T-cell (primary cell): ENCODE data around the gene C5orf34. TPM values are rescaled to one million over a fixed set of nuclear protein-coding genes. Genes with fewer than 3 reads are reported as not detected.
"Not testable (repeated sequence)": the region's sequence is repeated elsewhere in the genome, so short reads cannot be mapped to it uniquely, and the experiment has no call there.

Source experiments
- ATAC-seq, 4 experiments: fragments of 200-7000 bp in 3 of 4; fragments of 150-1000 bp in 1 of 4; cut with Tn5 transposase; replicated peaks in 1 of 4; 1 replicate in 3 of 4; 2 replicates in 1 of 4; pipeline ENCODE4 v1.10.0; 2021; ENCODE audit warnings: moderate library complexity in 3 of 4, mild to moderate bottlenecking in 2 of 4, moderate number of reproducible peaks in 1 of 4
- CTCF ChIA-PET, 2 donors: fragments of 300-600 bp; sonication (Branson Sonifier 250); formaldehyde crosslinking; loops; one replicate each; lab custom pipeline; 2022; ENCODE audit warnings: antibody characterized with exemption in 2 of 2; lab: Charles Lee
- POLR2A ChIA-PET, 2 donors: fragments of 300-600 bp; sonication (Branson Sonifier 250); formaldehyde crosslinking; loops; one replicate each; lab custom pipeline; 2022; ENCODE audit warnings: antibody characterized with exemption in 2 of 2; lab: Charles Lee
- DNase-seq, 35 experiments: peaks; one replicate each; pipeline versions ENCODE4 v3.0.0 to v3.0.0-alpha.2; 2013 to 2023
- H3K27ac ChIP-seq: one replicate; pipeline ENCODE4 v1.5.1; 2013; ENCODE audit warnings: low read length
- H3K27me3 ChIP-seq, 2 experiments: replicated peaks in 1 of 2; 1 replicate in 1 of 2; 2 replicates in 1 of 2; pipeline versions ENCODE4 v1.6.1 to v1.7.0; 2013; ENCODE audit warnings: low read length in 1 of 2, mixed read lengths in 1 of 2; ENCODE audit not compliant: control insufficient read depth in 2 of 2, insufficient read depth in 2 of 2; ENCODE audit errors: extremely low read depth in 1 of 2
- H3K36me3 ChIP-seq, 2 donors: 1 replicate in 1 of 2; 2 replicates in 1 of 2; pipeline versions ENCODE4 v1.6.1 to v1.7.0; 2013; ENCODE audit warnings: low read length in 1 of 2; ENCODE audit not compliant: control insufficient read depth in 2 of 2, insufficient read depth in 1 of 2; ENCODE audit errors: extremely low read depth in 1 of 2
- H3K4me1 ChIP-seq, 2 experiments: 1 replicate in 1 of 2; 2 replicates in 1 of 2; pipeline versions ENCODE4 v1.6.1 to v1.7.0; 2013; ENCODE audit warnings: low read length in 2 of 2, mixed read lengths in 1 of 2; ENCODE audit not compliant: insufficient read depth in 2 of 2, control insufficient read depth in 1 of 2; ENCODE audit errors: extremely low read depth in 1 of 2
- H3K4me3 ChIP-seq, 2 donors: 1 replicate in 1 of 2; 2 replicates in 1 of 2; pipeline versions ENCODE4 v1.5.1 to v1.7.0; 2013; ENCODE audit warnings: mild to moderate bottlenecking in 2 of 2, low read length in 1 of 2, moderate library complexity in 1 of 2; ENCODE audit not compliant: control insufficient read depth in 1 of 2; ENCODE audit errors: extremely low read depth in 1 of 2
- H3K9me3 ChIP-seq: 2 replicates; pipeline ENCODE4 v1.7.0; 2013
- H3K27ac Mint-ChIP-seq, 2 donors: one replicate each; pipeline ENCODE4 v1.8.0; 2020 to 2021; ENCODE audit warnings: mild to moderate bottlenecking in 2 of 2, mixed read lengths in 2 of 2
- H3K27me3 Mint-ChIP-seq, 2 donors: one replicate each; pipeline ENCODE4 v1.8.0; 2021 to 2022; ENCODE audit warnings: mixed read lengths in 2 of 2
- H3K36me3 Mint-ChIP-seq: one replicate; pipeline ENCODE4 v1.8.0; 2021; ENCODE audit warnings: mixed read lengths
- H3K4me1 Mint-ChIP-seq, 3 donors: one replicate each; pipeline ENCODE4 v1.8.0; 2020 to 2022; ENCODE audit warnings: mixed read lengths in 3 of 3, mild to moderate bottlenecking in 1 of 3
- H3K4me3 Mint-ChIP-seq, 3 donors: one replicate each; pipeline ENCODE4 v1.8.0; 2020 to 2022; ENCODE audit warnings: mild to moderate bottlenecking in 3 of 3, mixed read lengths in 3 of 3, moderate library complexity in 3 of 3
- H3K9me3 Mint-ChIP-seq, 3 donors: one replicate each; pipeline ENCODE4 v1.8.0; 2020 to 2022; ENCODE audit warnings: mixed read lengths in 3 of 3
- WGBS: methylation state at CpG from one replicate; pipeline ENCODE4 v1.1.5; 2013; ENCODE audit warnings: missing lambda C conversion rate; ENCODE audit not compliant: insufficient coverage; 5-methylcytosine and 5-hydroxymethylcytosine counted together
- total RNA-seq, 35 experiments: library from RNA in 6 of 35; stranded (reverse) in 6 of 35; fragments of 120-200 nt in 1 of 35; gene quantifications; one replicate each; pipeline versions ENCODE4 v1.2.1 to v1.2.4 and lab custom pipeline; 2013 to 2026

C5orf34 gene
- total RNA-seq, 5 donors from 2014 or later (not counting 1 experiment from before 2014, with no cell fraction given): 1.0 to 4.2 (median 2.8) TPM

- Histone ChIP-seq H3K27ac (peak overlapping the region; percentile 85), H3K36me3 (no peaks in the 10 kb centered on the region), H3K9me3 (no peaks in the 10 kb centered on the region), H3K27me3 (no peaks in the 10 kb centered on the region), H3K4me1 (peaks cover 2 to 17% of the 10 kb centered on the region in 2 experiments), H3K4me3 (peak overlapping the region; percentile 70 to 99)
- POLR2A ChIA-PET: interaction anchor here (0.6 to 1.8 kb wide), 6 partner anchors 11 to 409 kb away, joined by 3 to 8 read pairs (median 4); partner anchors contain the start of genes TMEM267 (in 2 of the 2) and HMGCS1 (in 1 of the 2)
- no peaks in the 10 kb centered on the region for H3K36me3 Mint-ChIP-seq
- peak overlapping the region; percentile 92 to 94 (median 93) for H3K4me3 Mint-ChIP-seq
- H3K27ac Mint-ChIP-seq: peak overlapping the region; percentile 93 to 97
- peaks cover 34% of the 10 kb centered on the region in 3 donors for H3K4me1 Mint-ChIP-seq
- H3K27me3 Mint-ChIP-seq: no peaks in the 10 kb centered on the region
- DNase-seq: peak in 1 of 35 experiments; percentile 6
- peak in 1 of 4 experiments; percentile 35 for ATAC-seq
- no peaks in the 10 kb centered on the region for H3K9me3 Mint-ChIP-seq
- 2% methylated on average over 5 of the region's 6 CpGs for WGBS
- CTCF ChIA-PET: interaction anchor here (0.6 to 2.2 kb wide), 7 partner anchors 25 to 435 kb away, joined by 3 to 19 read pairs (median 3); partner anchors contain the start of gene TMEM267 (in 2 of the 2)
Observed at GRCh38 chr5:43514471-43514815, 505 bp downstream of the C5orf34 start.

- WGBS: no CpG with 5 or more reads among the region's 4 CpGs
- Histone ChIP-seq H3K9me3 (no peaks in the 10 kb centered on the region), H3K27ac (peak overlapping the region; percentile 85), H3K36me3 (no peaks in the 10 kb centered on the region), H3K4me1 (peaks cover 2 to 17% of the 10 kb centered on the region in 2 experiments), H3K4me3 (peak overlapping the region in 1 of 2 donors; percentile 99), H3K27me3 (no peaks in the 10 kb centered on the region)
- Mint-ChIP-seq H3K27ac (peak overlapping the region; percentile 93 to 97), H3K4me3 (peak overlapping the region; percentile 92 to 94 (median 93)), H3K9me3 (no peaks in the 10 kb centered on the region), H3K4me1 (peaks cover 34% of the 10 kb centered on the region in 3 donors), H3K27me3 (no peaks in the 10 kb centered on the region), H3K36me3 (no peaks in the 10 kb centered on the region)
- CTCF ChIA-PET: interaction anchor here in 1 of 2 donors (0.6 to 2.2 kb wide), 5 partner anchors 24 to 434 kb away, joined by 3 to 19 read pairs (median 4); partner anchors contain the start of gene TMEM267
- DNase-seq (no peak), ATAC-seq (no peak)
- POLR2A ChIA-PET: interaction anchor here (0.6 to 1.8 kb wide), 3 partner anchors 12 to 409 kb away, joined by 3 to 4 read pairs (median 4); partner anchors contain the start of gene TMEM267 (in 1 of the 2)
Observed at GRCh38 chr5:43514025-43514424, 923 bp downstream of the C5orf34 start.

GRCh38 chr5:43511062-43511461 is 3.9 kb downstream of the C5orf34 start:
- 90% methylated on average over 6 of the region's 36 CpGs for WGBS
- CTCF ChIA-PET, H3K27me3 Mint-ChIP-seq, ATAC-seq, H3K9me3 Mint-ChIP-seq, H3K27ac Mint-ChIP-seq, H3K27ac ChIP-seq, H3K4me3 ChIP-seq, H3K27me3 ChIP-seq, DNase-seq, H3K36me3 Mint-ChIP-seq, H3K9me3 ChIP-seq, H3K4me3 Mint-ChIP-seq, H3K36me3 ChIP-seq: not testable (repeated sequence)
- POLR2A ChIA-PET: interaction anchor here in 1 of 2 donors (0.7 kb wide), 1 partner anchor 30 kb away, joined by 3 read pairs; no protein-coding TSS in a partner anchor
- peaks cover 30 to 34% (median 34%) of the 10 kb centered on the region in 3 donors for H3K4me1 Mint-ChIP-seq
- peaks cover 2 to 17% of the 10 kb centered on the region in 2 experiments for H3K4me1 ChIP-seq

- no peaks in the 10 kb centered on the region for H3K4me1 ChIP-seq
- H3K27me3 Mint-ChIP-seq: no peaks in the 10 kb centered on the region
- no peak overlapping the region for H3K27ac Mint-ChIP-seq
- 100% methylated on average over 1 of the region's 2 CpGs for WGBS
- no peak overlapping the region for H3K4me3 ChIP-seq
- peaks cover 28% of the 10 kb centered on the region for H3K36me3 Mint-ChIP-seq
- H3K9me3 ChIP-seq: no peaks in the 10 kb centered on the region
- ChIA-PET CTCF (interaction anchor here in 1 of 2 donors (0.9 kb wide), 2 partner anchors 14 to 30 kb away, joined by 3 read pairs; partner anchors contain the start of gene TMEM267), POLR2A (interaction anchor here in 1 of 2 donors (0.5 kb wide), 1 partner anchor 159 kb away, joined by 3 read pairs; no protein-coding TSS in a partner anchor)
- H3K36me3 ChIP-seq: peaks cover 0 to 4% of the 10 kb centered on the region in 2 donors
- H3K9me3 Mint-ChIP-seq: no peaks in the 10 kb centered on the region
- ATAC-seq (no peak), DNase-seq (no peak)
- no peaks in the 10 kb centered on the region for H3K4me1 Mint-ChIP-seq
- H3K27me3 ChIP-seq: no peaks in the 10 kb centered on the region
- no peak overlapping the region for H3K4me3 Mint-ChIP-seq
- H3K27ac ChIP-seq: no peak overlapping the region
Observed at GRCh38 chr5:43498581-43498980, 16.4 kb downstream of the C5orf34 start.

DNA sequence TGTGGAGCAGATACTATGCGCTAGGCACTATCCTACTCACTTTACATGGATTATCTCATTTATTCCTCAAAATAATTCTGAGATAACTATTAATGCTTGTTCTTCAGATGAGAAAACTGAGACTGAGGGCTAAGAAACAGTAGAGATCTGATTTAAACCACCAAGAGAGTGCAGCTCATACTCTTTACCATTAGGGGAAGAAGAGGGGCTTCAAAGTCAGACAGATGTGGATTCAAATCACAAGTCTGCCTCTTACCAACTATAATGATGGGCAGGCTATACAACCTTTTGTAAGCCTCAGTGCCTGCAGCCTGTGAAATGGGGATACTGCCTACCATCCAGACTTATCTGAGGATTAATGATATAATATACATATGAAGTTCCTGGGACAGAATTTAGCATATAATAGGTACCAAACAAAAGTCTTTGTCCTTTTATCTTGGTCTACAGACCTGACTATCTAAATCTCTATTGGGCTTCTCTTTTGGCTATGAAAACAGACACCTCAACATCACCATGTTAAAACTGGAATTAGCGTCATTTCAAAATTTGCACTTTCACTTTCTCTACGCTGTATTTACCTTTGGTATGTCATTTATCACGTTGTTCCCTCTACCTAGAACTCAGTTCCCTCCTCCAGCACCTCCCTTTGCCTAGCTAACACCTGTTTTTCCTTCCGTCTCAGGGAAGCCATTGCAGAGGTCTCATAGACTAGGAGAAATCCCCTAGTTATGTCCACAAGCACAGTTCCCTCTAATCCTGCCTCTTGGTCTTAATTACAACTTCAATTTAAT is 17.4 kb downstream of the C5orf34 start:
- Mint-ChIP-seq H3K36me3 (peaks cover 23% of the 10 kb centered on the region), H3K27me3 (no peaks in the 10 kb centered on the region), H3K27ac (no peak overlapping the region), H3K4me1 (no peaks in the 10 kb centered on the region), H3K9me3 (no peaks in the 10 kb centered on the region), H3K4me3 (peak overlapping the region in 1 of 3 donors; percentile 42)
- ChIA-PET POLR2A (interaction anchor here in 1 of 2 donors (0.6 kb wide), 1 partner anchor 134 kb away, joined by 3 read pairs; no protein-coding TSS in a partner anchor), CTCF (interaction anchor here in 1 of 2 donors (0.6 kb wide), 1 partner anchor 14 kb away, joined by 4 read pairs; the partner anchor contains the start of gene TMEM267)
- 33% methylated on average over 1 of the region's 5 CpGs for WGBS
- Histone ChIP-seq H3K9me3 (no peaks in the 10 kb centered on the region), H3K27me3 (no peaks in the 10 kb centered on the region), H3K27ac (no peak overlapping the region), H3K36me3 (peaks cover 0 to 2% of the 10 kb centered on the region in 2 donors), H3K4me1 (no peaks in the 10 kb centered on the region), H3K4me3 (no peak overlapping the region)
- ATAC-seq (no peak), DNase-seq (no peak)

- CTCF ChIA-PET: interaction anchor here in 1 of 2 donors (0.6 kb wide), 1 partner anchor 15 kb away, joined by 3 read pairs; no protein-coding TSS in a partner anchor
- Mint-ChIP-seq H3K4me1 (peaks cover under 1 to 6% (median 3%) of the 10 kb centered on the region in 3 donors), H3K27me3 (no peaks in the 10 kb centered on the region), H3K27ac (no peak overlapping the region), H3K4me3 (no peak overlapping the region), H3K36me3 (peaks cover 10% of the 10 kb centered on the region), H3K9me3 (no peaks in the 10 kb centered on the region)
- Histone ChIP-seq H3K27ac (no peak overlapping the region), H3K4me3 (no peak overlapping the region), H3K36me3 (no peaks in the 10 kb centered on the region), H3K9me3 (no peaks in the 10 kb centered on the region), H3K4me1 (peaks cover 0 to 2% of the 10 kb centered on the region in 2 experiments), H3K27me3 (no peaks in the 10 kb centered on the region)
- WGBS: no CpG with 5 or more reads among the region's 1 CpG
- ATAC-seq: no peak
- DNase-seq: no peak
- POLR2A ChIA-PET: interaction anchor here in 1 of 2 donors (0.5 to 1.1 kb wide), 2 partner anchors 29 to 53 kb away, joined by 3 to 4 read pairs; no protein-coding TSS in a partner anchor
Observed at GRCh38 chr5:43491326-43491725, 23.6 kb downstream of the C5orf34 start.
